Activated CD8-positive, alpha-beta memory T cell treated with anti-CD3 and anti-CD28 coated beads, Interleukin-2, amount 50 U/mL, for 1 hour (primary cell): ENCODE data around the gene MAGI2.
"Not testable (repeated sequence)": the region's sequence is repeated elsewhere in the genome, so short reads cannot be mapped to it uniquely, and the experiment has no call there.

Experiments used
- DNase-seq: peaks from one replicate; pipeline ENCODE4 v3.0.0-alpha.2; 2020; ENCODE audit errors: extremely low read depth

Gene MAGI2

DNA sequence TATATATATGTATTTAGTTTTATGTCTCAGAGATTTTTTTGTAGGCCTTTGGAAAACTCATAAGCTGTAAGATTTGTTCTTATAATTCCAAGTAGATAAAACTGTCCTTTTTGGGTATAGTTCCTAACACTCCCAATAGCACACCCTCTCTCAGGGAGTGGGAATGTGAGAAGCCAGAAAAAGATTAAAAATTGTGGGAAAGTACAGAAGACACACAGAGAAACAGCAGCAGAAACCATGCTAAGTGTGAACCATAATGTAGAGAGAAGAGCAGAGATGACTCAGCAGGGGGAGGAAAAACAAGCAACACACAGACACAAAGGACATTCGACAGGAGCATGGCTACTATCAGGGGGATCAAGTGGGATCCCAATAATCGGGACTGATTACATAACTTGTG lies 401.6 kb downstream of the MAGI2 start:
- DNase-seq, result no peak

- DNase-seq, result no peak
Observed at GRCh38 chr7:79050603-79051002, 402.9 kb downstream of the MAGI2 start.

- DNase-seq, result no peak
Observed at GRCh38 chr7:79046061-79046460, 407.4 kb downstream of the MAGI2 start.

DNA sequence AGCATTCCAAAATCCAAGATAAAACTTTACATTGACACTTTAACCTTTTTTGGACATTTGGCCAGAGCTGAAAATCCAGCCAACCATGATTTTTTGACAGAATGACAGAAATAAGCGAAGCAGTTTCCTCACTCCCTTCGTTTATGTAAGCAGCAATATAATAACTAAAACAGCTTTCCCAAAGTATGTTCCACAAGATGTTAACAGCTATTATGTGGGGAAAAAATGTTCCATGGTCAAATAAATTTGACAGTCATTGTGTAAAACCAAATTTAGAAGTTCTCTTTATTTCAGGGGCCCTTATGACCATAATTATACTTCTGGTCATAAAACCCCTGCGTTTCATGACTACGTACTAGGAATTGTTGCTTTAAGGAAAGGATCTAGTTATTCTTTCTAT lies 416.5 kb downstream of the MAGI2 start:
- DNase-seq, result no peak

- no peak for DNase-seq
Observed at GRCh38 chr7:79036356-79036755, 417.1 kb downstream of the MAGI2 start.

DNA sequence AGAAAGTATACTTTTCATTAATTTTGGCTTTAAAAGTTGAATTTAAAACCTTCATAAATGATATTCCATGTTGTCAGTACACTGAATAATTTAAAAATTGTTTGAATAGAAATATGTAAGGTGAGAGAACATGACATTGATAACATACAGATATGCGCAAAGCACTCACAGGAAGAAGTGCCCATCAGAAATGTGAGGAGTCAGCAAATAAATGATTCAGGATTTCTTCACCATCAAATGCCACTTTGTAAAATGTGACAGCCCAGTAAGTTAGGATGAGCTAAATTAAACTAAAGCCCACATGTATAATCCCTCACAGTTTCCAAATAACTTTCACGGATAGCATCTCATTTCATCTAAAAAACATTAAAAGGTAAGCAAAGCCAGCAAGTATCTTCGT lies 417.6 kb downstream of the MAGI2 start:
- no peak for DNase-seq

- DNase-seq, result no peak
Observed at GRCh38 chr7:79034730-79035129, 418.7 kb downstream of the MAGI2 start.

DNA sequence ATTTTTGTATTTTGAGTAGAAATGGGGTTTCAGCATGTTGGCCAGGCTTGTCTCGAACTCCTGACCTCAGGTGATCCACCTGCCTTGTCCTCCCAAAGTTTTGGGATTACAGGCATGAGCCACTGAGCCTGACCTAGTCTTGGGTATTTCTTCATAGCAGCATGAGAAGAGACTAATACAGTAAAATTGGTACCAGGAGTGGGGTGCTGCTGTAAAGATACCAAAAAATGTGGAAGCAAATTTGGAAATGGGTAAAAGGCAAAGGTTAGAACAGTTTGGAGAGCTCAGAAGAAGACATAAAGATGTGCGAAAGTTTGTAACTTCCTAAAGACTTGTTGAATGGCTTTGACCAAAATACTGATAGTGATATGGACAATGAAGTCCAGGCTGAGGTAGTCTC lies 433.8 kb downstream of the MAGI2 start:
- not testable (repeated sequence) for DNase-seq

GRCh38 chr7:79011921-79012320 lies 441.5 kb downstream of the MAGI2 start:
- DNase-seq, result no peak

- no peak for DNase-seq
Observed at GRCh38 chr7:79009647-79010046, 443.8 kb downstream of the MAGI2 start.

DNA sequence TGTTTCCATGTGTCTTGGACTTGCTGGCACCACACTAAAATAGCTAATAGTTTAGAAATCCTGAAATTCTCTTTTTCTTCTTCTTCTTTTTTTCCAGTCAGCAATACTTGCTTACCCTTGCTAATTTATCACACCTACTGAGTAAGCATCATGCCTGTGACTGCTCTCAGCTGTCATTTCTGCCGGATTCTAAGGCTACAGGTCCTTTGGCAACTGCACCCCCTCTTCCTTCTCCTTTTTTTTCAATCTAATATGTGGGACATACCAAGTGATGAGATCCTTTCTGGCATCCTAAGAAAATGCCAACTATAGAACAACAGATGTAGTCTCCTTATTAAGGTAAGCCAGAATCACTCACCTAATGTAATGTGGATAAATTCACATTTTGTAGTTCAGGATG lies 444.7 kb downstream of the MAGI2 start:
- DNase-seq, result no peak

DNA sequence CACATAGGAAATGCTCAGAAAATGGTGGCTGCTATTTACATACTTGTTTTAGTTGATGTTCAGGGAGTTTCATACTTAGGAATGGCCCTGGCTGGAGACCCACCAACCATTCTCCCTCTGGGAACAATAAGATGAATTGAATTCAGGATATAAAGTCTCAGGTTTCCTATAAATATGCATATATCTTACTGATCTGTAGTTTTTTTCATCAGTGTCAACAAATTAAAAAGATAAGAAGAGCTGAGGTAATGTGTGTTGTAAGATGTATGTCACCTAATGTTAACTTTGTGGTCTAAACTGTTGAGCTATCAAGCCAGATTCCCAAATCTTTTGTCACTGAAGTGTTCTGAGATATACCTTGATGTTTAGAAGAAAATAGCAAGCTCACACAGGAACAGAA lies 457.5 kb downstream of the MAGI2 start:
- DNase-seq, result no peak

DNA sequence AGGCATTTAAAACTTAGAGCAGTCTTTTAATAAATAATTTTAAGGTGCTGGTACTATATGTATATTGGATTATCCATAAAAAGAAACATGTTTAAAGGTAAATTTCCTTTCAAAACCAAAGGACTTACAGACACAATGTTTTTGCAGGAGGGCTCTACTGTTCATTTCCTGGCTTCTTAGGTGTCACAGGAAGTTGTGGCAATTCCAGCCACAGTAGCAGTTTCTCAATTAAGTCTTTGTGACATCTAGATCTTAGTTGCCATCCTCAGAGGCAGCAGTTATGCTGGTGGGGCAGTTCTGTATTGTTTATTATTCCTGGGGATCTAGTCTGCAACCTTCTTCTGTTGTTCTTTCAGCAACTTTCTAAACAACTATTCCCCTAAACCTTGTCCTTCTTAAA lies 460.1 kb downstream of the MAGI2 start:
- DNase-seq, result no peak

DNA sequence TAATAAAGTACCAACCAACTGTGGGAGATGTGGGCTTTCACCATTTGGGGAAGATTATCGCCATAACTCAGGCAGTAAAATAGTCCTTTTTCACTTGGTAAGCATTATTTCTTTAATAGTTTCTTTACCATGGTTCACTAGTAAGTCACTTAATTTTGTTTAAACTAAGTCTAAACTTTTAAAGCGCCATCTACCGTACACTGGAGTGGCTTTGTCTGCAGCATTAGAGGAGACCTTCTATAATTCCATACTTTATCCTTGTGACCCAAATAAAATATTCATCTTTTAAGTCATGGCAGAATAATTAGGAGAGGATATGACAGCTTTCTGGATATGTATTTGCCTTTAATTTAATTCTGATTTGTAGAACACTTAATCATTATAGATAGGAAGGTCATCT lies 468.0 kb downstream of the MAGI2 start:
- no peak for DNase-seq

DNA sequence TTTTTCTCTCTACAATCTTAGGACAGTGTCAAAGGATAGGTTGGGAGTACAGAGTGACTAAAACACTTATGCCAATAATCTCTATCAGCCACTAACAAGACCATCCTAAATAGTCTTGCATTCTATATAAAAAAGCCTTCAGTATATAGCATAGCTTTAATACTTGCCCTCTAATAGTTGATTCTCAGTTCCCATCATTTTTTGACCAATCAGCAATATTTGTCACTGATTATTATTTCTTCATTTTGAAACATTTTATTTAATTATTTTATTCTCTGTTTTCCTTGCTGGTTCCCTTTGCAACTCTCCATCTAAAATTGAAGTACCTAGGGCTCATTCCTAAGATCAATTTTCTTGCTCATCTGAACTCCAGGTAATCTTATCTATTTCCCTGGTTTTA lies 470.0 kb downstream of the MAGI2 start:
- DNase-seq, result no peak

DNA sequence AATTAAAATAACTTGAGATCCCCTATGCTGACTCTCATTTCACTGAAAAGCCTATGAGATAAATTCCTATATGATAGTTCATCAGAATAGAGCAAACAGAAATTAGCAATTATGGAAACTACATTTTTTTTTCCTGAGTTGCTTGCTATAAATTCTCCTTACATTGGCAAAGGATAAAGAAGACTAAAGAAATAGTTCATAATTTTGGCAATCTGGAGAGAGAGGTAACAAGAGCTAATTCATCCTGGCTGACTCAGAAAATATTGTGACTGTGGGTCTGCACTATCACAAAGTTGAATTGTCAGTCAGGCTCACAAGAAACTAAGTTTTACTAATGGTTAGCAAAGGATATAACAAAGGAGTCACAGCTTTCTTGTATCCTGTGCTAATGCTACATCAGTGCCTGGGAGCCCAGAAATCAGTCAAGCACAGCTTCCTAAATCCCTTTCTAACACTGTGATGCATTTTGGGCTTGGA lies 483.0 kb downstream of the MAGI2 start:
- DNase-seq, result no peak

GRCh38 chr7:78968951-78969350 lies 484.5 kb downstream of the MAGI2 start:
- no peak for DNase-seq

DNA sequence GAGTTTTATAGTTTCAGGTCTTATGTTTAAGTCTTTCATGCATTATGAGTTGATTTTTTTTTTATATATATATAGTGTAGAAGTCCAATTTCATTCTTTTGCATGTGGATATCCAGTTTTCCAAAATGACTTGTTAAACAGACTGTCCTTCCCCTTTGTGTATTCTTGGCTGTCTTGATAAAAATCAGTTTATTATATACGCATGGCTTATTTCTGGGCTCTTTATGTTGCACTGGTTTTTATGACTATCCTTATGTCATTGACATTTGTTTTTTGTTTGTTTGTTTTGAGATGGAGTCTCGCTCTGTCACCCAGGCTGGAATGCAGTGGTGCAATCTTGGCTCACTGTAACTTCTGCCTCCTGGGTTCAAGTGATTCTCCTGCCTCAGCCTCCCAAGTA lies 485.9 kb downstream of the MAGI2 start:
- DNase-seq, result not testable (repeated sequence)

- DNase-seq, result no peak
Observed at GRCh38 chr7:78967046-78967445, 486.4 kb downstream of the MAGI2 start.

DNA sequence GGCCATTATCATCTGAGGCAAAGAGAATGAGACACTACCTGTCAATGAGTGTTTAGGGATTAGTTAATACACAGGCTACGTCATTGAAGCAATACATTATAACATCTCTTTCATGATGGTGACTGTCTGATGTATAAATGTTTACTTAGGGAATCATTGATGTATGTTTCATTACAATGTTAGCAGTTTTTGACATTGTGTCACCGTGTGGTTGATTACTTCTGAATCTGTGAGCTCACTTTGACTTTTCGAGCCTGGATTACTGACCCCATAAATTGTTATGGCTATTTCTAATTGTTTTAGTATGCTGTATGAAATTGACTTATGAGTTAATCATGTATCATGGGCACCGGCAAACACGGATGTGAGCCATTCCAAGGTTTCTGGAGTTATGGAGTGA lies 494.0 kb downstream of the MAGI2 start:
- DNase-seq, result no peak

DNA sequence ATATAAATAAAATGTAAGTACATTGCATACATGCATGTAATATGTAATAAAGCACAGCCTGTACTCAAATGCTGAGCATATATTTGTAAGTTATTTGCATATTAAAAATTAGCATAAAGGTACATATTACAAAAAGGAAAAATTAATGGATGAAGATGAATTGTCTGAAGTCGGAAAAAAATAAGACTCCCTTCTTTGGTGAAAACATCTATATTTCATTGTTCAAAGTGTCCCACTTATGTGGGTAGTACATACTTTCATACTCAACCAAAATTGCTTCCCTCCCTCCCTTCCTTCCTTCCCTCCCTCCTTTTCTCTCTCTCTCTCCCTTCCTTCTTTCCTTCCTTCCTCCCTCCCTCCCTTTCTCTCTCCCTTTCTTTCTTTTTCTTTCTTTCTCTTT lies 498.1 kb downstream of the MAGI2 start:
- DNase-seq, result no peak

DNA sequence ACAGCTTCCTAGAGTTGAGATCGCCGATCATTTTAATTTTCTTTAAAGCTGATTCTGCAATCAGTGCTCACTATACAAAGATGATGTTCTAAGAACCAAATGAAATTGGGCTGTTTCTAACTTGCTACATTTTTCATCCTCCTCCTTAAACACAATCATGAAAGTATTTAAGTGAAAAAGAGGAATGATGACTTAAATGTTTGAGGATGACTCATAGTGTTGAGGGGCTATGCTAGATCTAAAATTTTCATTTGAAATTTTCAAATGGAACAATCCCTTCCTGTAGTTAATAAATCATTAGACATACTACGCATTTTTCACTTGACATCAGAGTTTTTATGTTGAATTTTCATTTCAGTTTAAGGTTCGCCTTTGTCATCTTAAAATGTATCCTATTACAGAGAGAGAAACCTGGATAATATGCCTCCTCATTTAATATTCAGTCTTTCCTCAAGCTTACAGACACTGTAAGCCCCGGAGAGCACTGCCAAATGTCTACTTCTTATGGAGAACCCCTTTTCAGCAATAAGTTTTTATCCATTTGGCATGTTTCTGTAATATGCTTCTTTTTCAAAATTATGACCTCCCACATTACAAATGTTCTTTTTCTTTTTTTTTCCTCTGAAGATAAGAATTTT lies 499.6 kb downstream of the MAGI2 start:
- DNase-seq, result no peak

DNA sequence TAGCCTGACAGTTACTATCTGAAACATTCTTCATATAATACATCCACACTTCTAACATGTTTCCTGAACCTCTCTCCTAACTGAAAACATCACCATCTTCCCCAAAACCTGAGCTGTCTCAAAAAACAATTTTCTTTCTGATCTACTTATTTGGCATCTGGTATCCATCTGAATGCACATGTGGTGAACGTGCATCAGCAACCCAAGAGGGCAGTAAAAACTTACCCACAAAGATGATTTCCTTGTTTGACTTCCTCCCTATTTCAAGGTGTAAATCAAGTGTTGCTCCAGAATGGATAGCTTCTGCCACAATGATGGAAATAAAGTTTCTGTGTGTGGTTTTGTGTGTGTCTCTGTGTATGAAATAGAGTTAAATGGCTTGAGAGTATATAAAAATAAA lies 500.4 kb downstream of the MAGI2 start:
- DNase-seq, result no peak

DNA sequence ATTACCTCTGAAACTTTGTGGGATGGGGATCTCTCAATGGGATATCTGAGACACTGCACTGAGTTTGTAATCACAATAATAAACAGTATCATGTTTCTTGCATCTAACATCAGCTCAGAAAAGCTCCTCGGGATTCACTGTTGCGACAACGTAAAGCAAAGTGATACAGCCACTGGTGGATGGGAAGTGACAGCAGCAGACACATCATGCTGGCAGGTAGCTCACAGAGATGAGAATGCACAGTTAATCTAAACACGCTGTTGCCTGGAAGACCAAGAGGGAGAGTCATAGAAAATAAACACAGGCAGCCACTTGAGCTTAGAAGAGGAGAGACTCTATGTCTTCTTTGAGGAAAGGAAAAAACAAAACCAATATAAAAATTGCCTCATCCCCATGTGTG lies 513.8 kb downstream of the MAGI2 start:
- no peak for DNase-seq
